Measurements from ENCODE around the gene PGF.
"Not testable (repeated sequence)": the region's sequence is repeated elsewhere in the genome, so short reads cannot be mapped to it uniquely, and the experiment has no call there.

The PGF gene

DNA sequence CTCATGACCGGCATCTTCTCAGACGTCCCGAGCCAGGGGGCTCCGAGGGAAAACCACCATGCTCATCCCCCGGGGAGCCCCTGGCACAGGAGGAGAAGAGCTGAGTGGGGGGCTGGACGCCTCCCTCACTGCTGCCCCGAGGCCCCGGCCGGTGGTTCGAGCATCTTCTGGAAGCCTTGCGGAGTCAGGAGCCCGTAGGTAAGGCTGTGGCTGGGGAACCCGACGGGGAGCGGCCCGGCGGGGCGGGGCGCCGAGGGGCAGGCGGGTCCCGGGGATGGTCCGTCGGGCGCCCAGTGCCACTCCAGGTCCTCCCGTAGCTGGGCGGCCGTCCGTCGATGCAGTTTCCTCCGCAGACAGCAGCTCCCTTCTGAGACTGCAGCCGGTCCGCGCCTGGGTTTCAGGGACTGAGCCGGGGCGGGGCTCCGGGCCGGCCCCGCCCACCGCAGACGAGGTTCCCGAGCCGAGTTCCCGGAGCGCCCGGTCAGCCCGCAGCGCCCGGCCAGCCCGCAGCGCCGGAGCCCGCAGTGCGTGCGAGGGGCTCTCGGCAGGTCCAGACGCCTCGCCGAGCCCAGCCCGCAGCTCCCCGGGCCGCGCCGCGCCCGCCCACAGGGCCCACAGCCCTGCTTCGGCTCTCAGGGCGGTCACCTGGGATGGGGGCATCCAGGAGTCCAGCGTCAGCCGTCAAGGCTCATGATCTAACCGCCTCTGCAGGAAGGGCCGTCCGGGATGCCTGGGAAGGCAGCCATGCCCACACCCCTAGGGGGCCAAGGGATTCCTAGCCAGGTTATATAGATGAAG, at the start of gene PGF:
TSS of gene PGF (minus strand) at position 369 of the 798 bp plus-strand sequence. CDS start at position 14, 355 bp downstream.
- TF ChIP-seq CTCF (IDR thresholded peaks at IDR 0.05) (no peak), ZFX (IDR thresholded peaks at IDR 0.05; ENCODE audit: borderline replicate concordance) (no peak)
- H3K27ac ChIP-seq: no peak within 1 kb of the TSS

DNA sequence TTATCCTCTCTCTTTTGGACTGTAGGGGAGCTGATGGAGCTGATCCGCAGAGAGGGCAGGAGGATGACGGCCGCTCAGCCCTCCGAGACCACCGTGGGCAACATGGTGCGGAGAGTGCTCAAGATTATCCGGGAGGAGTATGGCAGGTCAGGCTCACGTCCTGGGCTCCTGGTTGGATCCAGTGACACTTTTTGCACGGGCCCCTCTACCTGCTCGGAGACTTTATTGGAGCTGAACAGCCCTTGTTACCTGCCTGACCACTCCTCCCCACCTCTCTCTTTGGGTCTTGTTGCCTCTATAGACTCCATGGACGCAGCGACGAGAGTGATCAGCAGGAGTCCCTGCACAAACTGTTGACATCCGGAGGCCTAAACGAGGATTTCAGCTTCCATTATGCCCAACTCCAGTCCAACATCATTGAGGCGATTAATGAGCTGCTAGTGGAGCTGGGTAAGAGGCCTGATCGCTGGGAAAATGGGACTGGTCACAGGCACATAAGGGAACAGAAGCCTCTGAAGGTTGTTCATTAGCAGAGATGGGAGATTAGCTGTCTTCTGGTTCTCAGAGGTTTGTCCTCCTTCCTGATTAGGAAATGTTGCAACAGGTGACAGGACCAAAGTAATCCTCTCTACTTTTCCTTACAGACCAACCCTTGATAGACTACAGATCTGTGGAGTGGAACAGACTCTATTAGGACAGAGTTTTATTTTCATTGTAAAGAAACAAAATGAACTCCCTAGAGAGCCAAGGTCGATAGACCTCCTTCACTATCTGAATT, 48.0 kb upstream of the PGF start:
- TF ChIP-seq ZFX (IDR thresholded peaks at IDR 0.05; ENCODE audit: borderline replicate concordance): no peak
- TF ChIP-seq CTCF (IDR thresholded peaks at IDR 0.05): no peak
- peak overlapping the region; percentile 70 for H3K27ac ChIP-seq

DNA sequence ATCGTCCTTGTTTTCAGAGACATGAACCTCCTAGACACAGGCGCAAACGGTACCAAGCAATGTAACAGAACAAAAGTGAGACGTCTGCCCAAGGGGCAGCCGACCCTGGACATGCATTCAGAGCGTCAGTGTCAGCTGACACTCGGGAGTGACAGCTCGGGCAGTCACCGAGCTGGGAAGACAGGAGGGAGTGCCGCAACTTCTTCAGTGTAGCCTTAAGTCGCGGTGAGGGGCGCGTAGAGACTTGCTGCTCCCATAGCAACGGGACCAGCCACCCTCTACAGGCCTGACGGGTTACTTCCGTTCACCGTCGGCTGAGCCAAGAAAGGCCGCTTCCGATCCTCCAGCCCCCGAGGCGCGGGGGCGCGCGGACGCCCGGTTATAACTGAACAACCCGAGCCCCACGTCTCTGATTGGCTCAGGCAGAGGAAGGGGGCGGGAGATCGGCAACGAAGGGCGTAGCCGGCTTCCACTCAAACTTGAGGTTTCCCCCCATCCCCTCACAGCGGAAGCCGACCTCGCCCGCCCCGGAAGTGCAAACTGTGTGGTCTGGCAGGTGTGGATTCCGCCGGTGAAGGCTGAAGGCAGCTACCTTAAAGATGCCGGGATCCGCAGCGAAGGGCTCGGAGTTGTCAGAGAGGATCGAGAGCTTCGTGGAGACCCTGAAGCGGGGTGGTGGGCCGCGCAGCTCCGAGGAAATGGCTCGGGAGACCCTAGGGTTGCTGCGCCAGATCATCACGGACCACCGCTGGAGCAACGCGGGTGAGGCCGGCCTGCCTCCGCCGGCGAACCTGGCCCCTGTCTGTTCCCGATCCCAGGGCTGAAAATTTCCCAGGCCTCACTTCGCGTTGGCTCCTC, 47.2 kb upstream of the PGF start, which contains the start of gene EIF2B2:
TSS of gene EIF2B2 (plus strand) at position 530 of the 858 bp plus-strand sequence. CDS start at position 600, 70 bp downstream.
- no peak for TF ChIP-seq ZFX (IDR thresholded peaks at IDR 0.05; ENCODE audit: borderline replicate concordance)
- no peak for TF ChIP-seq CTCF (IDR thresholded peaks at IDR 0.05)
- peak within 1 kb of the TSS; percentile 70 for H3K27ac ChIP-seq

- H3K27ac ChIP-seq: peak overlapping the region; percentile 70
- TF ChIP-seq CTCF (IDR thresholded peaks at IDR 0.05) (no peak), ZFX (IDR thresholded peaks at IDR 0.05; ENCODE audit: borderline replicate concordance) (no peak)
Measured at GRCh38 chr14:75001899-75002298, 46.5 kb upstream of the PGF start.

DNA sequence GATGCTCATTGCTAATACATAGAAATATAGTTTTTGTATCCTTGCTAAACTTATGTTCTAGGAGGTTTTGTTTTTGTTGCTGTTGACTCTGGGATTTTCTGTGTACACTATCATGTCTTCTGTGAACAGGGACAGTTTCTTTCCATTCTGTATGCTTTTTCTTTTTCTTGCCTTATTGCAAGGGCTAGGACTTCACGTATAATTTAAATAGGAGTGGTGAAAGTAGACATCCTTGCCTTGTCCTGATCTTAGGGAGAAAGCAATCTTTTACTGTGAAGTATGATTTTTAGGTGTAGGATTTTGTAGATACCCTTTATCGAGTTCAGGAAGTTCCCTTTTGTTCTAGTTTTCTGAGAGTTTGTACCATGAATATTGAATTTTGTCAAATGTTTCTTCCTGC, 45.9 kb upstream of the PGF start:
- TF ChIP-seq CTCF (IDR thresholded peaks at IDR 0.05) (no peak), ZFX (IDR thresholded peaks at IDR 0.05; ENCODE audit: borderline replicate concordance) (no peak)
- no peak overlapping the region for H3K27ac ChIP-seq

GRCh38 chr14:74995781-74996180, 40.4 kb upstream of the PGF start:
- H3K27ac ChIP-seq: not testable (repeated sequence)

DNA sequence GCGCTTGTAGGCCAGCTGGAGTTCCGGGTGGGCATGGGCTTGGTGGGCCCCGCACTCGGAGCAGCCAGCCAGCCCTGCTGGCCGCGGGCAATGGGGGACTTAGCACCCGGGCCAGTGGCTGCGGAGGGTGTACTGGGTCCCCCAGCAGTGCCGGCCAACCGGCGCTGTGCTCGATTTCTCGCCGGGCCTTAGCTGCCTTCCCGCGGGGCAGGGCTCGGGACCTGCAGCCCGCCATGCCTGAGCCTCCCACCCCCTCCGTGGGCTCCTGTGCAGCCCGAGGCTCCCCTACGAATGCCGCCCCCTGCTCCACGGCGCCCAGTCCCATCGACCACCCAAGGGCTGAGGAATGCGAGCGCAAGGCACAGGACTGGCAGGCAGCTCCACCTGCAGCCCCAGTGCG, 38.8 kb upstream of the PGF start:
- H3K27ac ChIP-seq: not testable (repeated sequence)
